Measurements from ENCODE around the gene TBC1D5. TPM values are rescaled to one million over a fixed set of nuclear protein-coding genes. Genes with fewer than 3 reads are reported as not detected.
A peak's percentile ranks its signal among the peaks of the same experiment; 100 is the strongest.

TBC1D5 gene
- total and polyA plus RNA-seq, 2 of the 8 experiments (the other 6 are each of a cell fraction or from before 2014, with no cell fraction given): 11.0 to 22.9 TPM

DNA sequence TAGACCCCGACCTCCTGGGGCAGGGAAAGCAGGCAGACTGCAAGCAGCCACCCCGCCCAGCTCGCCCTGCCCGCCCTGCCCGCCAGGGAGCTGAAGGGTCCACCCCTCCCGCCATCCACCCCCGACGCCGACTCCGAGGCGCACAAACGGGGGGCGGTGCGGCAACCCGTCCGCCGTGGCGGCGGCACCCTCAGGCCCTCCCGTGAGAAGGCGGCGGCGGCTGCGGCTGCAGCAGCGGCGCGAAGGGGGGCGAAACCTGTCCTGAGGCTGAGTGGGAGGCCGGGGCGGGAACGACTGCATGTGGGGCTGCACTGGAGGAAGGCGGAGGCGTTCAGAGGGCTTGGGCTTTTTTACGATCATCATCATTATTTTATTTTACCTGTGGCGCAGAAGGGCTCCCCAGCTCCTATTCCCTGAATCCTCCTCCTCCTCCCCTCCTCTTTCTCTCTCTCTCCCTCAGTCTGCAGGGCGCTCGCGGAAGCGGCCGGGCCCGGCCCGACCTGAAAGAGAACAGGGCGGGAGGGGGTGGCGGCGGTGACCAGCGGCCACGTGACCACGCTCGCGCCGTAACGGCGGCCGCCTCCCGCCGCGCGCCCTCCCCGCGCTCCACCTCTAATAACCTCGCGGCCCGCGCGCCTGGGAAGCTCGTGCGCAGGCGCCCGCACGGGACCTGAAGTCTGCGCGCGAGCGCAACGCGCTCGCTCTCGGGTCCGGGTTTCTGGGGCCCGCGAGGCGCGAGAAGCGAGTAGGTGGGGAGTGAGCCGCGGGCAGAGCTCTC, at the start of gene TBC1D5 (continued):
- TF ChIP-seq BRCA1 (IDR thresholded peaks at IDR 0.05; ENCODE audit: low read depth, low read length): peak; percentile 74
- TF ChIP-seq CEBPB (IDR thresholded peaks at IDR 0.05; ENCODE audit: low read depth, low read length): no peak
- TF ChIP-seq ZNF274 (IDR thresholded peaks at IDR 0.05; ENCODE audit: borderline replicate concordance, extremely low read depth, low read length): no peak
- no peak for TF ChIP-seq TEAD4 (IDR thresholded peaks at IDR 0.05; ENCODE audit: low read depth, low read length)
- peak; percentile 85 for TF ChIP-seq CHD2 (IDR thresholded peaks at IDR 0.05; ENCODE audit: low read length)
- TF ChIP-seq POLR2A (IDR thresholded peaks at IDR 0.05; ENCODE audit: control extremely low read depth in 1 of 2, low read depth in 2 of 2, low read length in 2 of 2): peak; percentile 62 to 89
- no peak for TF ChIP-seq CBX8 (IDR thresholded peaks at IDR 0.05; ENCODE audit: borderline replicate concordance, low read depth, low read length)
- no peak for TF ChIP-seq RXRA (IDR thresholded peaks at IDR 0.05; ENCODE audit: insufficient read depth, low read depth, low read length)
